ENCODE results near the gene ANKRD29.

GRCh38 chr18:23587220-23587642 is 75.5 kb downstream of the ANKRD29 start:
- TF ChIP-seq CTCF (IDR thresholded peaks at IDR 0.05; ENCODE audit: insufficient read depth, low read length) (no peak), SPI1 (IDR thresholded peaks at IDR 0.05; ENCODE audit: borderline replicate concordance, low read depth) (no peak), POLR2AphosphoS5 (IDR thresholded peaks at IDR 0.05; ENCODE audit: low read depth) (no peak), GABPA (IDR thresholded peaks at IDR 0.05; ENCODE audit: low read depth) (no peak)
- TF ChIP-seq, protein P1, sequence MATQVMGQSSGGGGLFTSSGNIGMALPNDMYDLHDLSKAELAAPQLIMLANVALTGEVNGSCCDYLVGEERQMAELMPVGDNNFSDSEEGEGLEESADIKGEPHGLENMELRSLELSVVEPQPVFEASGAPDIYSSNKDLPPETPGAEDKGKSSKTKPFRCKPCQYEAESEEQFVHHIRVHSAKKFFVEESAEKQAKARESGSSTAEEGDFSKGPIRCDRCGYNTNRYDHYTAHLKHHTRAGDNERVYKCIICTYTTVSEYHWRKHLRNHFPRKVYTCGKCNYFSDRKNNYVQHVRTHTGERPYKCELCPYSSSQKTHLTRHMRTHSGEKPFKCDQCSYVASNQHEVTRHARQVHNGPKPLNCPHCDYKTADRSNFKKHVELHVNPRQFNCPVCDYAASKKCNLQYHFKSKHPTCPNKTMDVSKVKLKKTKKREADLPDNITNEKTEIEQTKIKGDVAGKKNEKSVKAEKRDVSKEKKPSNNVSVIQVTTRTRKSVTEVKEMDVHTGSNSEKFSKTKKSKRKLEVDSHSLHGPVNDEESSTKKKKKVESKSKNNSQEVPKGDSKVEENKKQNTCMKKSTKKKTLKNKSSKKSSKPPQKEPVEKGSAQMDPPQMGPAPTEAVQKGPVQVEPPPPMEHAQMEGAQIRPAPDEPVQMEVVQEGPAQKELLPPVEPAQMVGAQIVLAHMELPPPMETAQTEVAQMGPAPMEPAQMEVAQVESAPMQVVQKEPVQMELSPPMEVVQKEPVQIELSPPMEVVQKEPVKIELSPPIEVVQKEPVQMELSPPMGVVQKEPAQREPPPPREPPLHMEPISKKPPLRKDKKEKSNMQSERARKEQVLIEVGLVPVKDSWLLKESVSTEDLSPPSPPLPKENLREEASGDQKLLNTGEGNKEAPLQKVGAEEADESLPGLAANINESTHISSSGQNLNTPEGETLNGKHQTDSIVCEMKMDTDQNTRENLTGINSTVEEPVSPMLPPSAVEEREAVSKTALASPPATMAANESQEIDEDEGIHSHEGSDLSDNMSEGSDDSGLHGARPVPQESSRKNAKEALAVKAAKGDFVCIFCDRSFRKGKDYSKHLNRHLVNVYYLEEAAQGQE (IDR thresholded peaks at IDR 0.05; ENCODE audit: insufficient replicate concordance, low read depth) = no peak

Data from HL-60 (cell line).